Sigmoid colon (tissue), 7 donors: ENCODE data around the gene RASAL1. TPM values are rescaled to one million over a fixed set of nuclear protein-coding genes. Genes with fewer than 3 reads are reported as not detected.

Experiments
- DNase-seq: peaks from one replicate; pipeline ENCODE4 v3.0.0-alpha.2; 2019
- H3K27ac ChIP-seq, 4 donors: fragments of 200-600 bp; sonication (generic); one replicate each; pipeline ENCODE4 v1.5.1; 2016 to 2019; ENCODE audit warnings: mild to moderate bottlenecking in 1 of 4
- H3K27me3 ChIP-seq, 3 donors: fragments of 200-600 bp; sonication (generic); one replicate each; pipeline ENCODE4 v1.5.1; 2019; ENCODE audit warnings: mild to moderate bottlenecking in 1 of 3
- H3K36me3 ChIP-seq, 4 donors: fragments of 200-600 bp; sonication (generic); one replicate each; pipeline ENCODE4 v1.5.1; 2016 to 2019
- H3K4me1 ChIP-seq, 4 donors: fragments of 200-600 bp; sonication (generic); one replicate each; pipeline ENCODE4 v1.5.1; 2017 to 2019
- H3K4me3 ChIP-seq, 4 donors: fragments of 200-600 bp; sonication (generic); one replicate each; pipeline ENCODE4 v1.5.1; 2017 to 2019; ENCODE audit warnings: mild to moderate bottlenecking in 2 of 4, moderate library complexity in 1 of 4
- H3K9me3 ChIP-seq, 4 donors: fragments of 200-600 bp in 3 of 4; sonication (generic) in 3 of 4; one replicate each; pipeline versions ENCODE4 v1.5.1 to v1.6.1; 2013 to 2019
- CTCF ChIP-seq, 4 experiments: fragments of 450-650 bp in 3 of 4; fragments of 200-600 bp in 1 of 4; IDR thresholded peaks; one replicate each; pipeline ENCODE4 v1.5.1; 2016 to 2019; ENCODE audit warnings: antibody characterized with exemption in 4 of 4, mild to moderate bottlenecking in 3 of 4, moderate library complexity in 2 of 4
- EP300 ChIP-seq, 4 donors: sonication (generic); formaldehyde crosslinking; IDR thresholded peaks; one replicate each; pipeline ENCODE4 v1.6.1; 2017; ENCODE audit warnings: antibody characterized with exemption in 4 of 4
- POLR2A ChIP-seq, 2 donors: fragments of 450-650 bp; IDR thresholded peaks; one replicate each; pipeline ENCODE4 v1.6.1; 2016; ENCODE audit warnings: antibody characterized with exemption in 2 of 2, mild to moderate bottlenecking in 2 of 2, moderate library complexity in 2 of 2
- POLR2AphosphoS5 ChIP-seq, 4 donors: sonication (generic); formaldehyde crosslinking; IDR thresholded peaks; one replicate each; pipeline ENCODE4 v1.6.1; 2017; ENCODE audit warnings: antibody characterized with exemption in 4 of 4
- WGBS, 2 donors: extraction: QIAGEN DNeasy Blood & Tissue Kit; methylation state at CpG; one replicate each; pipeline ENCODE4 v1.1.7; 2013; 5-methylcytosine and 5-hydroxymethylcytosine counted together
- intact Hi-C: fragments of 100-400 bp; cut with DNase I; formaldehyde crosslinking; loops from one replicate; pipeline ENCODE4 v1.15.1; 2023
- polyA plus RNA-seq, 3 donors: library from polyadenylated mRNA; stranded (reverse); fragments of 200-250 nt; gene quantifications; one replicate each; pipeline ENCODE4 v1.2.3, GENCODE V29; 2013
- total RNA-seq, 4 donors: library from RNA; depleted of rRNA; stranded (reverse); fragments of >200 nt; gene quantifications; one replicate each; pipeline ENCODE4 v1.1.0, GENCODE V29; 2016
- donor health status: healthy with polysubstance abuse.
- donor health status: Bipolar disorder and iron deficiency.
- donor health status: healthy.

RASAL1 gene
- under 1 TPM in 2 of 4 donors, not detected in 2; under 0.01 to 0.28 TPM for total RNA-seq
- 10 to 100 TPM in 1 of 3 donors, 1 to 10 TPM in 2; 3.0 to 10.5 (median 5.1) TPM for polyA plus RNA-seq

DNA sequence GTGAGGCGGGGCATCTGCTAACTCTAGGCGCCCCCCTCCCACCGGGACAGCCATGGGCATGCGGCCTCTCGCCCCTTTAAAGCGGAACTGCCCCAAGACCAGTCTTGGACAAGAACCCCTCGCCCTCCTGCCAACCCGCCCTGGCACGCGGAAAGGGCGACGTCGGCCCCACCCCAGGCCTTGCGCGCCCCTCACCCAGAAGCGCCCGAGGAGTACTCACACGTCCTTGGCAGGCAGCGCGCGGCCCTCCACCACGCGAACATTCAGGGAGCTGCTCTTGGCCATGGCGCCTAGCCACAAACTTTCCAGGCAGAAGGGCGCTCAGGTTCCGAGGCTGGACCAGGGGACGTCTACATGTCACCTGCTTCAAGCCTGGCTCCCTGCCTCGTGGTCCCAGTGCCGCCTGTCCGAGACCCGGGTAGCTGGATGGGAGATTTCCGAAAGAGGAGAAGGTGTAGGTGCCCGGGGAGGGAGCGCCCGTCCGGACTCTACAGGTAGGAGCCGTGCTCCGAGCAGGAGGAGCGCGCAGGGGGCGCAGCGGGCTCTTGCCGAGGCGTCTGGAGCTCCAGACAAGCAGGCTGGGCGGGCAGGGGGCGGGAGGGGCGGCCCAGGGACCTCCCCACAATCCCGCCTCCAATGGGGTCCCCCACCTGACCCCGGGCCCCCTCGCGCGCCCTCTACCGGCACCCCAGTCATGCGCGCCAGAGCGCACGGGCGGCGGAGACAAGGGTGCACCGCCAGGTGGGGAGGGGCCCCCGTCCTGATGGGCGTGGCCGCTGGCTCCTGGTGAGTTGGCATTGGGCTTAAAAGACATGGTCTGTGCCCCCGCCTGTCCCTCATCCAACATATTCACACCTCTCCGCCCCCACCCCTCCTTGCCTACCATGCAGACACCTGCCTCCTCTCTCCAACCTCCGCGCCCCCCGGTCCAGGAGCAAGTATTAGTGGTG, at the start of gene RASAL1:
Gene RASAL1, minus strand, starts transcription at position 584 of the 950 bp plus-strand sequence. Its CDS starts 299 bp downstream, at position 285.
- intact Hi-C loops = no loop called here
- H3K4me3 ChIP-seq = no peak within 1 kb of the TSS
- H3K27me3 ChIP-seq = peaks cover 7 to 61% (median 32%) of the 10 kb centered on the region in 3 donors
- WGBS, 2 donors = 1 to 5% methylated on average over 68 of the region's 68 CpGs
- H3K9me3 ChIP-seq = no peaks in the 10 kb centered on the region
- DNase-seq = no peak
- no peaks in the 10 kb centered on the region for H3K4me1 ChIP-seq
- no peak for TF ChIP-seq POLR2AphosphoS5 (IDR thresholded peaks at IDR 0.05)
- TF ChIP-seq POLR2A (IDR thresholded peaks at IDR 0.05) = no peak
- no peak for TF ChIP-seq CTCF (IDR thresholded peaks at IDR 0.05)
- no peak for TF ChIP-seq EP300 (IDR thresholded peaks at IDR 0.05)
- no peak within 1 kb of the TSS for H3K27ac ChIP-seq
- no peaks in the 10 kb centered on the region for H3K36me3 ChIP-seq

GRCh38 chr12:113184900-113185179, 49.3 kb upstream of the RASAL1 start:
- intact Hi-C loops = loop anchor here (2.0 to 10.0 kb wide), 3 partner anchors 36 to 174 kb away; partner anchors contain the start of genes PLBD2 and TPCN1
- peak overlapping the region; percentile 93 to 97 (median 96) for H3K27ac ChIP-seq
- H3K4me3 ChIP-seq = peak overlapping the region; percentile 77 to 99 (median 86)
- 0% methylated on average over 20 of the region's 20 CpGs for WGBS, 2 donors
- DNase-seq = peak; percentile 95
- peaks cover 0 to 30% (median 26%) of the 10 kb centered on the region in 4 donors for H3K4me1 ChIP-seq
- no peaks in the 10 kb centered on the region for H3K27me3 ChIP-seq
- no peak for TF ChIP-seq POLR2A (IDR thresholded peaks at IDR 0.05)
- peak in 1 of 4 donors; percentile 35 for TF ChIP-seq POLR2AphosphoS5 (IDR thresholded peaks at IDR 0.05)
- no peaks in the 10 kb centered on the region for H3K9me3 ChIP-seq
- H3K36me3 ChIP-seq = peaks cover 1 to 21% (median 7%) of the 10 kb centered on the region in 4 donors

GRCh38 chr12:113184098-113184899, 48.7 kb upstream of the RASAL1 start:
- Histone ChIP-seq H3K27me3 (no peaks in the 10 kb centered on the region), H3K36me3 (peaks cover 7 to 27% (median 10%) of the 10 kb centered on the region in 4 donors), H3K27ac (peak overlapping the region; percentile 93 to 97 (median 96)), H3K4me3 (peak overlapping the region; percentile 77 to 99 (median 86)), H3K9me3 (no peaks in the 10 kb centered on the region), H3K4me1 (peaks cover 0 to 30% (median 26%) of the 10 kb centered on the region in 4 donors)
- intact Hi-C loops = loop anchor here (2.0 to 10.0 kb wide), 3 partner anchors 37 to 175 kb away; partner anchors contain the start of genes PLBD2 and TPCN1
- no peak for DNase-seq
- 22 to 30% methylated on average over 26 of the region's 26 CpGs for WGBS, 2 donors
- TF ChIP-seq POLR2AphosphoS5 (IDR thresholded peaks at IDR 0.05) (no peak), EP300 (IDR thresholded peaks at IDR 0.05) (no peak), CTCF (IDR thresholded peaks at IDR 0.05) (no peak), POLR2A (IDR thresholded peaks at IDR 0.05) (no peak)

DNA sequence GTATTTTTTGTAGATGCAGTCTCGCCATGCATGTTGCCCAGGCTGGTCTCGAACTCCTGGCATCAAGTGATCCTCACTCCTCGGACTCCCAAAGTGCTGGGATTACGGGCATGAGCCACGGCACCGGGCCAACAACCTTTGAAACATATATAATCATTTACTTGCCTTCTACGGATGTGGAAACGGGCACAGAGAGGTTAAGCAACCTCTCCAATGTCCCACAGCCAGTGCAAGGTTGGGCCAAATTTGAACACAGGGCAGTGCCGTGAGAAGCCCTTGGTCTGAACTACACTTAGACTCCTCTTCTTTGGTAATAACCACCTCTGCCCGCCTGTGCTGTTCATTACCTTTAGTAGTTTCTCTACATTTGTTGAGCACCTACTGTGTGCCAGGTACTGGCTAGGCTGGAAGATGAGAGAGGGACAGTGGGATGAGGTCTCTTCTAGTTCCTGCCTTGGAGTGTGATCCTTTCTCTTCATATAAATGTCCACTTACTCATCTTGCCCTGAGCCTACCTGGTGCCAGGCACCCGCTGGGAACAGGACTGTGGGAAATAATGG, 47.5 kb upstream of the RASAL1 start:
- intact Hi-C loops = loop anchor here (10.0 kb wide), 1 partner anchor 62 kb away; no protein-coding TSS in a partner anchor

More for the DNA sequence above, 47.5 kb upstream of the RASAL1 start:
- no peak for TF ChIP-seq EP300 (IDR thresholded peaks at IDR 0.05)
- no peak for TF ChIP-seq POLR2AphosphoS5 (IDR thresholded peaks at IDR 0.05)
- TF ChIP-seq CTCF (IDR thresholded peaks at IDR 0.05) = no peak
- TF ChIP-seq POLR2A (IDR thresholded peaks at IDR 0.05) = no peak
- DNase-seq = no peak
- Histone ChIP-seq H3K4me3 (no peak overlapping the region), H3K27me3 (no peaks in the 10 kb centered on the region), H3K4me1 (peaks cover 0 to 30% (median 26%) of the 10 kb centered on the region in 4 donors), H3K27ac (no peak overlapping the region), H3K9me3 (no peaks in the 10 kb centered on the region), H3K36me3 (peaks cover 17 to 35% (median 19%) of the 10 kb centered on the region in 4 donors)
- 86 to 94% methylated on average over 11 of the region's 11 CpGs for WGBS, 2 donors
